ENCODE measurements around the gene RIPK4. TPM values are rescaled to one million over a fixed set of nuclear protein-coding genes. Genes with fewer than 3 reads are reported as not detected.
A peak's percentile ranks its signal among the peaks of the same experiment; 100 is the strongest.

The RIPK4 gene
- total RNA-seq, 1 experiment from 2014 or later, result 252 TPM

DNA sequence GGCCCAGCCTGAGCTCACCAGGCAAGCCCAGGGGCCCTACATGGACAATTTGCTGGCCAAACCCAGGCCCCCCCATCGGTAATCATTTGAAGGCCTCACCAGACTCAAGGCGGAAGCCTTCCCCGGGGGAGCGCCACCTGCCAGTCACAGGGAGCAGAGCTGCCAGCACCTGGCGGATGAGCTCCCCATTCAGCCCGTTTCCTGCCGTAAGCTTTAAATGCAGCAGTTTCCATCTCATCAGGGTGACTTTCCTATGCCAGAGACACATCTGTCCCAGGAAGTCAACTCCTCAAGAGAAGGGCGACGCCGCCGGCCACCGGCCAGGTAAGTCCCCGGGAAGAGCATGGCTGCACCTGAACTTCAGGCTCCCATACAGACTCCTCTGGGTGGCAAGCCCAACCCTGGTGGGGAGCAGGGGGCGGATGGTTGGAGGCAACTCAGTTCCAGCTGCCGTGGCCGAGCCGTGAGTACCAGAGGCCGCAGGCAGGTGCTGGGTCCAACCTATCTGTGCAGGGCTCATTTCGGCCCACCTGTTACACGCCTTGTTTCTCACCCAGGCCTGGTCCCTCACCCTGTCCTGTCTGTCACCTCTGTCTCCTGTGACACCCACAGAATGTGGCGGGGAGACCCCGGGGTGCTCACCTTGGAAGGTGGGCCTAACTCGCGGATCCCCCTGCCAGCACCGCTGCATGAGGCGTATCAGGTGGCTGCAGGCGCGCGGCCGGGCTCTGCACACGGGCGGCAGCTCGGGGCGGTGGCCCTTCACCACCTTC, 20.7 kb downstream of the RIPK4 start:
- TF ChIP-seq EZH2phosphoT487 (IDR thresholded peaks at IDR 0.05; ENCODE audit: borderline replicate concordance, low read length) (no peak), EZH2 (IDR thresholded peaks at IDR 0.05; ENCODE audit: low read length, unreplicated experiment) (no peak)
- TF ChIP-seq, protein P1, sequence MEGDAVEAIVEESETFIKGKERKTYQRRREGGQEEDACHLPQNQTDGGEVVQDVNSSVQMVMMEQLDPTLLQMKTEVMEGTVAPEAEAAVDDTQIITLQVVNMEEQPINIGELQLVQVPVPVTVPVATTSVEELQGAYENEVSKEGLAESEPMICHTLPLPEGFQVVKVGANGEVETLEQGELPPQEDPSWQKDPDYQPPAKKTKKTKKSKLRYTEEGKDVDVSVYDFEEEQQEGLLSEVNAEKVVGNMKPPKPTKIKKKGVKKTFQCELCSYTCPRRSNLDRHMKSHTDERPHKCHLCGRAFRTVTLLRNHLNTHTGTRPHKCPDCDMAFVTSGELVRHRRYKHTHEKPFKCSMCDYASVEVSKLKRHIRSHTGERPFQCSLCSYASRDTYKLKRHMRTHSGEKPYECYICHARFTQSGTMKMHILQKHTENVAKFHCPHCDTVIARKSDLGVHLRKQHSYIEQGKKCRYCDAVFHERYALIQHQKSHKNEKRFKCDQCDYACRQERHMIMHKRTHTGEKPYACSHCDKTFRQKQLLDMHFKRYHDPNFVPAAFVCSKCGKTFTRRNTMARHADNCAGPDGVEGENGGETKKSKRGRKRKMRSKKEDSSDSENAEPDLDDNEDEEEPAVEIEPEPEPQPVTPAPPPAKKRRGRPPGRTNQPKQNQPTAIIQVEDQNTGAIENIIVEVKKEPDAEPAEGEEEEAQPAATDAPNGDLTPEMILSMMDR (conservative IDR thresholded peaks at IDR 0.05; ENCODE audit: low read depth, low read length), result peak; percentile 37; the same call in 1 of the 2 replicates
- CTCF ChIA-PET, result interaction anchor here (1.0 kb wide), 1 partner anchor 134 kb away, joined by 3 read pairs; no protein-coding TSS in a partner anchor
- H3K4me3 ChIP-seq (ENCODE audit: low read length), result no peak overlapping the region
- H2AFZ ChIP-seq (ENCODE audit: low read length), result no peak overlapping the region
- H3K79me2 ChIP-seq (ENCODE audit: low read length), result peaks cover 98% of the 10 kb centered on the region
- no peak overlapping the region for H3K4me2 ChIP-seq (ENCODE audit: low read length)
- H3F3A ChIP-seq (ENCODE audit: low read length, unreplicated experiment), result peaks cover 4% of the 10 kb centered on the region
- peaks cover 94% of the 10 kb centered on the region for H4K20me1 ChIP-seq (ENCODE audit: low read length)
- peaks cover 99% of the 10 kb centered on the region for H3K36me3 ChIP-seq (ENCODE audit: low read depth, low read length)
- no peaks in the 10 kb centered on the region for H3K9me3 ChIP-seq (ENCODE audit: low read length)
- BruUV-seq (replicated peaks), result no TSS peak
- DNase-seq (no peak), ATAC-seq (no peak)
- peaks cover 10% of the 10 kb centered on the region for H3K4me1 ChIP-seq (ENCODE audit: insufficient read depth, low read length)
- intact Hi-C loops (cut with micrococcal nuclease), result no loop called here
- POLR2A ChIA-PET (ENCODE audit: unreplicated experiment), result no interaction called here
- H3K9ac ChIP-seq (ENCODE audit: low read length), result no peak overlapping the region
- H3K9me2 ChIP-seq (replicated peaks; ENCODE audit: low read length), result no peaks in the 10 kb centered on the region
- H3K27me3 ChIP-seq (ENCODE audit: low read length), result no peaks in the 10 kb centered on the region
- no peak overlapping the region for H3K27ac ChIP-seq (ENCODE audit: low read length)

DNA sequence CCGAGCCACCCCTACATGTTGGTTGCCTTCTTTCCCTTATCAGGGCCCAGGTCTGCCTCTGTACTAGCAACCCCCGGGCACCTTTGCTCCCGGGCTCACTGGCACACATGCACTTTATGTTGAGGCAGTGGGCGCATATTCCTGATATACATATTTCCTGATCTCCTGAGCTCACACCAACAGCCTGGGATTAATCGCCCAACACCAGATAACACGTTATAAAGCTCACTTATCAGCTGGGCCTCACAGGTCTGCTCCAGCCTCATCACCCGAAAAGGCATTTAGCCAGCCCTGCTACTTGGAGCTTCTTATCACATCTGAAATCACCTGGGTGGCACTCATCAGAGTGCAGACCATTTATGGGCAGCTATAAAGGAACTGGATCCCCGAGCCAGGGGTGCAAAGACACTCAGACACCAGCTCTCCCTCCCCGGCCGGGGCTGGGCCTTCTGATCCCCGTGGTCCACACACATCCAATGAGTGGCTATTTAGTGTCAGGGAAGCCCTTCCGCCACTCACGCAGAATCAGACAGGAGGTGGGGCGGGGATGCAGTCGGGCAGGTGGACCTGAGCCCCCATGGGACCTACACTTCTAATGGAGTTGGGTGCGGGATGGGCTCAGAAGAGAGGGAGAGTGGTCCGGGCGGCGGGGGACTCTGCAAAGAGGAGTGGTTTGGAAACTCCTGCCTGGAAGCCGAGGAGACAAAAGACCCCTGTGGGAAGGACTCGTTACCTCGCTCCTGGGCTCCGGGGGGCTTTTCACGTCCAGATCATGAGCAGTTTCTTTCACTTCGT, 21.6 kb downstream of the RIPK4 start:
- Histone ChIP-seq H3K4me3 (ENCODE audit: low read length) (no peak overlapping the region), H3K9me2 (replicated peaks; ENCODE audit: low read length) (no peaks in the 10 kb centered on the region), H3K9ac (ENCODE audit: low read length) (no peak overlapping the region), H3K36me3 (ENCODE audit: low read depth, low read length) (peaks cover 100% of the 10 kb centered on the region), H3K27me3 (ENCODE audit: low read length) (no peaks in the 10 kb centered on the region), H3K9me3 (ENCODE audit: low read length) (no peaks in the 10 kb centered on the region), H3K27ac (ENCODE audit: low read length) (no peak overlapping the region), H3F3A (ENCODE audit: low read length, unreplicated experiment) (peaks cover 4% of the 10 kb centered on the region), H3K79me2 (ENCODE audit: low read length) (peaks cover 98% of the 10 kb centered on the region), H3K4me1 (ENCODE audit: insufficient read depth, low read length) (0 out of 2 replicates have a peak, but pooled peaks cover under 1% of the 10 kb centered on the region), H2AFZ (ENCODE audit: low read length) (no peak overlapping the region), H3K4me2 (ENCODE audit: low read length) (no peak overlapping the region), H4K20me1 (ENCODE audit: low read length) (peaks cover 94% of the 10 kb centered on the region)
- no TSS peak for BruUV-seq (replicated peaks)
- TF ChIP-seq EZH2phosphoT487 (IDR thresholded peaks at IDR 0.05; ENCODE audit: borderline replicate concordance, low read length) (no peak), EZH2 (IDR thresholded peaks at IDR 0.05; ENCODE audit: low read length, unreplicated experiment) (no peak)
- TF ChIP-seq, protein P1 (conservative IDR thresholded peaks at IDR 0.05; ENCODE audit: low read depth, low read length), result no peak
- ChIA-PET CTCF (interaction anchor here (1.0 kb wide), 1 partner anchor 133 kb away, joined by 3 read pairs; no protein-coding TSS in a partner anchor), POLR2A (ENCODE audit: unreplicated experiment) (interaction anchor here (0.6 kb wide), 1 partner anchor 143 kb away, joined by 27 read pairs; no protein-coding TSS in a partner anchor)
- DNase-seq (no peak), ATAC-seq (no peak)
- intact Hi-C loops (cut with micrococcal nuclease), result no loop called here
